NCI-H460 (cell line): ENCODE results near the gene CYP4F3. TPM values are rescaled to one million over a fixed set of nuclear protein-coding genes. Genes with fewer than 3 reads are reported as not detected.
"Not testable (repeated sequence)": the region's sequence is repeated elsewhere in the genome, so short reads cannot be mapped to it uniquely, and the experiment has no call there.

Experiments used
- DNase-seq: peaks from one replicate; pipeline ENCODE4 v3.0.0-alpha.2; 2016; ENCODE audit warnings: low read depth; ENCODE audit errors: extremely low read depth
- polyA plus RNA-seq: library from polyadenylated mRNA; depleted of rRNA; stranded (reverse); fragments of >200 nt; gene quantifications from 2 replicates; pipeline ENCODE4 v1.2.3, GENCODE V29; 2014; cell fraction: nucleus; rRNA removed
- total RNA-seq: library from RNA; depleted of rRNA; stranded (reverse); fragments of >200 nt; shearing (Covaris generic); gene quantifications from 2 replicates; pipeline ENCODE4 v1.2.3, GENCODE V29; 2014; rRNA removed

CYP4F3 gene, protein sequence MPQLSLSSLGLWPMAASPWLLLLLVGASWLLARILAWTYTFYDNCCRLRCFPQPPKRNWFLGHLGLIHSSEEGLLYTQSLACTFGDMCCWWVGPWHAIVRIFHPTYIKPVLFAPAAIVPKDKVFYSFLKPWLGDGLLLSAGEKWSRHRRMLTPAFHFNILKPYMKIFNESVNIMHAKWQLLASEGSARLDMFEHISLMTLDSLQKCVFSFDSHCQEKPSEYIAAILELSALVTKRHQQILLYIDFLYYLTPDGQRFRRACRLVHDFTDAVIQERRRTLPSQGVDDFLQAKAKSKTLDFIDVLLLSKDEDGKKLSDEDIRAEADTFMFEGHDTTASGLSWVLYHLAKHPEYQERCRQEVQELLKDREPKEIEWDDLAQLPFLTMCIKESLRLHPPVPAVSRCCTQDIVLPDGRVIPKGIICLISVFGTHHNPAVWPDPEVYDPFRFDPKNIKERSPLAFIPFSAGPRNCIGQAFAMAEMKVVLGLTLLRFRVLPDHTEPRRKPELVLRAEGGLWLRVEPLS
- total RNA-seq: 2.9 and 3.0 TPM in 2 replicates
- polyA plus RNA-seq: 8.6 and 14.4 TPM in 2 replicates

GRCh38 chr19:15640294-15640903, at the start of gene CYP4F3:
Gene CYP4F3, plus strand, starts transcription at chr19:15640897. Its CDS starts 519 bp downstream, at chr19:15641416.
- peak; percentile 82 for DNase-seq

GRCh38 chr19:15591796-15592195, 48.9 kb upstream of the CYP4F3 start:
- DNase-seq: no peak

- DNase-seq: not testable (repeated sequence)
Measured at GRCh38 chr19:15592506-15592905, 48.2 kb upstream of the CYP4F3 start.

GRCh38 chr19:15593766-15594165, 46.9 kb upstream of the CYP4F3 start:
- DNase-seq: not testable (repeated sequence)

DNA sequence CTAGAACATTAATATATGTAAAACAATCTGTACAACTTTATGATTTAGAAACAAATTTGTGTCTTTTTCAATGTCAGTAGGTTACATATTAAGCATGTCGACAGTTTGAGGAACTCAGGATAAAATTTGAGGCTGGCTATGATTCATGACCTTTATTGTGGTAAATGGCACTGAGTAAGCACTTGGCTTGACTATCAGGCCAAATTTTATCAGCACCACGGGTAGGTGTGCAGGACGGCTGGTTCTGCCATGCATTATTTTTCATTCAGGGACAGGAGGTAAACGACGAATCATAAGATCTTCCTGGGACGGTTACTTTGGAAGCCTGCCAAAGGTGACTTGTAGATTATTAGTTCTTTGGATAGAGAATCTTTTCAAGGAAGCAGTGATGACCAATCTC, 45.6 kb upstream of the CYP4F3 start:
- DNase-seq: no peak

DNA sequence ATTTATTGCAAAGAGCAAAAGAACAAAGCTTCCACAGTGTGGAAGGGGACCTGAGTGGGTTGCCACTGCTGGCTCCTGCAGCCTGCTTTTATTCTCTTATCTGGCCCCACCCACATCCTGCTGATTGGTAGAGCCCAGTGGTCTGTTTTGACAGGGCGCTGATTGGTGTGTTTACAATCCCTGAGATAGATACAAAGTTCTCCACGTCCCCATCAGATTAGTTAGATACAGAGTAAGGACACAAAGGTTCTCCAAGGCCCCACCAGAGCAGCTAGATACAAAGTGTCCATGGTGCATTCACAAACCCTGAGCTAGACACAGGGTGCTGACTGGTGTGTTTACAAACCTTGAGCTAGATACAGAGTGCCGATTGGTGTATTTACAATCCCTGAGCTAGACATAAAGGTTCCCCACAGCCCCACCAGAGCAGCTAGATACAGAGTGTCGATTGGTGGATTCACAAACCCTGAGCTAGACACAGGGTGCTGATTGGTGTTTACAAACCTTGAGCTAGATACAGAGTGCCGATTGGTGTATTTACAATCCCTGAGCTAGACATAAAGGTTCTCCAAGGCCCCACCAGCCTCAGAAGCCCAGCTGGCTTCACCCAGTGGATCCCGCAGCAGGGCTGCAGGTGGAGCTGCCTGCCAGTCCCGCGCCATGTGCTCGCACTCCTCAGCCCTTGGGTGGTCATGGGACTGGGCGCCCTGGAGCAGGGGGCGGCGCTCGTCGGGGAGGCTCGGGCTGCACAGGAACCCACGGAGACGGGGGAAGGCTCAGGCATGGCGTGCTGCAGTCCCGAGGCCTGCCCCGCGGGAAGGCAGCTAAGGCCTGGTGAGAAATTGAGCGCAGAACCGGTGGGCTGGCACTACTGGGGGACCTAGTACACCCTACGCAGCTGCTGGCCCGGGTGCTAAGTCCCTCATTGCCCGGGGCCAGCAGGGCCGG, 32.4 kb upstream of the CYP4F3 start:
- DNase-seq: not testable (repeated sequence)

DNA sequence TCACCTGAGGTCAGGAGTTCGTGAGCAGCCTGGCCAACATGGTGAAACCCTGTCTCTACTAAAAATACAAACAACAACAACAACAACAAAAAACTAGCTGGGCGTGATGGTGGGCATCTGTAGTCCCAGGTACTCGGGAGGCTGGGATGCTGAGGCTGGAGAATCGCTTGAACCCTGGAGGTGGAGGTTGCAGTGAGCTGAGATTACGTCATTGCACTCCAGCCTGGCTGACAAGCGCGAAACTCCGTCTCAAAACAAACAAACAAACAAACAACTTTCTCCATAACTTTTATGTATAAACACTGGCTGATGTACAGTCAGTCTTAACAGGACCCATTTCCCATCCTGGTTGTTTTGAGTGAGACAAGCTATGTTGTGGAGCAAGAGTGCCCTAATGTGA, 31.4 kb upstream of the CYP4F3 start:
- no peak for DNase-seq

DNA sequence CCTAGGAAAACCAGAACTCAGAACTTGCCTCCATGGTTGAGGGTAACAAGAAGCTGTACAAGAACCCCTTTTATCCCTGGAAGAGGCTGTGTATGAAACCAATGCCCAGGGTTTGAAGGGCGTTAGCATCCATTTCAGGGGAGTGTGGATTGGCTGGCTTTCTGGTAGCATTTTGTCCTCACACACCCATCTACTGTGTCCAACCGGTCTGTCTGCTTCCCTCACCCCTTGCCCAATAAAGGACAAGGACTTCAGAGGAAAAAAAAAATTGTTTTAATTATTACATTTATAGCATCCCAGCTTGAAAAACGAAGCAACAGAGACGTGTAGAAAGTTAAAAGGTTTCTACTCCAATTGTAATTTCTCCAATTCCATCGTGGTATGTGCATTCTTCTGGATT, 28.4 kb upstream of the CYP4F3 start:
- DNase-seq: no peak

GRCh38 chr19:15613338-15613737, 27.4 kb upstream of the CYP4F3 start:
- DNase-seq: no peak

- no peak for DNase-seq
Measured at GRCh38 chr19:15614507-15615379, 26.0 kb upstream of the CYP4F3 start, which contains the start of gene CYP4F8. Gene CYP4F8, plus strand, starts transcription at chr19:15615218. Its CDS starts 399 bp downstream, at chr19:15615617.

- DNase-seq: no peak
Measured at GRCh38 chr19:15615526-15615925, 25.2 kb upstream of the CYP4F3 start.

DNA sequence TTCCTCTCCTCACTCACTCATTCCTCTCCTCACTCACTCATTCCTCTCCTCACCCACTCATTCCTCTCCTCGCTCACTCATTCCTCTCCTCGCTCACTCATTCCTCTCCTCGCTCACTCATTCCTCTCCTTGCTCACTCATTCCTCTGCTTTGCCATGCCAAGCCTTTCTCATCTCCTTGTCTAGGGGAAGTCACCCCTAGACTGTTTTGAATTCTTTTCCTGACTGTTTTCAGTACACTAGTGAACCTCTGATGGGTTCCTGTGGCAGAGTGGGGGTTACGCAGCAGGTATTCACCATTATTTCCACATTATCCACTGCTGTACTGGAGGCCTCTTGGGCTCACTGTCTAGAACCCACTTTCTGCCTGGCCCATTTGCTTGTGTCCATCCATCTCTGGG, 24.5 kb upstream of the CYP4F3 start:
- no peak for DNase-seq

DNA sequence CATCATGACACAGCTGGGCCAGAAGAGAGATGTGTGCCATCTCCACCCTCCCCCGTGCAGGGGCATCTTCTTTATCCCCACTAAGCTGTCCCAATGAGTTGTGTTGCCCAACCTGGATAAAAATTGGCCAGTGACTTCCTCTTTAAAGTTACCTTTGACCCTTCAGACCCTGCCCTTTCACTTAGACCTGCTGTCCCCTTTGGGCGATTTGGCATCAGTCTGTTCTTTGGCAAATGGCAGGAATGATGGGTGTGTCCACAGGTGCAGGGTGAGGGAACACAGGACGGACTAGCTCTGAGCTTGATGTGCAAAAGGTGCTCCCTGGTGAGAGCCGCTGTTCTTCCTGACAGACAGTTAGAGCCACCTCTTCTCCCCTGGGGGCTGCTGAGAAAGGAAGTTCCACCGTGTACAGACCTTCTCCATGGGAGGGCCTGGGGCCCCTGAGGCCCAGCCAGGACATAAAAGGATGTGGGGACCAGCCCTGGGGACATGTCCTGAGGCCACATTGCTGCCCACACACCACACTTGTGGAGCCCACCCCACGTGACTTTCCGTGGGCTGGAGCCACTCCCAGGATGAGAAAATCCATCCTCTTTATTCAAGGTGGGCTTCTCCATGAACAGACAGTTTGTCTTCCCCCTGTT, 23.9 kb upstream of the CYP4F3 start:
- no peak for DNase-seq

DNA sequence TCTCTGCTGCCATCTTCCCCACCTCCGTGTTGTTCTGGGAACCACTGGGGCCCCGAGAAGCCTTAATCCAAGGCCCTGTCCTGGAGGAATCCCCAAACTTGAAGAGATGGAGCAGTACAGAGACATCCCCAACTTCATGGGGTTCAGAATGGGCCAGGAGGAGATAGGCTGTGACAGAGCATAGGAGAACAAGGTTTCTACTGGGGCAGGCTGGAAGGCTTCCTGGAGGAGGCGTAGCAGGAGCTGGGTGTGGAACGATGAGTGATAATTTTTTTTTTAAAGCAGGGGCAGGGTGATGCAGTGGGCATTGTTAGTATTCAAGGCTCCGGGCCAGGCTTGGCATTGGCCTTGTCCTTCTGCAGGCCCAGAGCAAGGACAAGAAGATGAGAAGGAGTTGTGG, 22.4 kb upstream of the CYP4F3 start:
- no peak for DNase-seq

- no peak for DNase-seq
Measured at GRCh38 chr19:15621801-15622200, 18.9 kb upstream of the CYP4F3 start.

DNA sequence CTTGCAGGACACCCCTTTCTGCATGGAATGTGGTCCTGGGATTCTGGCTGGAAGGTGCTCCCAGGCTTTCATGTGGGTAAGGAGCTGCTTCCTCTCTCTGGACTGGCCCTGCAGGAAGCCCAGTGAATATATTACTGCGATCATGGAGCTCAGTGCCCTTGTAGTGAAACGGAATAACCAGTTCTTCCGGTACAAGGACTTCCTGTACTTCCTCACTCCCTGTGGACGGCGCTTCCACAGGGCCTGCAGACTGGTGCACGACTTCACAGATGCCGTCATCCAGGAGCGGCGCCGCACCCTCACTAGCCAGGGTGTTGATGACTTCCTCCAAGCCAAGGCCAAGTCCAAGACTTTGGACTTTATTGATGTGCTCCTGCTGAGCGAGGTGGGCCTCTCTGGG, 17.7 kb upstream of the CYP4F3 start:
- no peak for DNase-seq

- peak; percentile 14 for DNase-seq
Measured at GRCh38 chr19:15623711-15624318, 16.9 kb upstream of the CYP4F3 start.

GRCh38 chr19:15628236-15629002, 12.3 kb upstream of the CYP4F3 start:
- DNase-seq: no peak
